ENCODE data around the gene ALPP.
"Not testable (repeated sequence)": the region's sequence is repeated elsewhere in the genome, so short reads cannot be mapped to it uniquely, and the experiment has no call there.

Gene ALPP

GRCh38 chr2:232363784-232364615 is 14.6 kb upstream of the ALPP start:
- no peak for DNase-seq (ENCODE audit: low read depth, low spot score)
- ChIA-PET POLR2A (no interaction called here), CTCF (interaction anchor here (1.1 kb wide), 2 partner anchors 28 to 42 kb away, joined by 3 read pairs; no protein-coding TSS in a partner anchor)
- no peak overlapping the region for H3K4me3 ChIP-seq (ENCODE audit: low read depth, low read length)
- TF ChIP-seq CTCF (IDR thresholded peaks at IDR 0.05; ENCODE audit: insufficient read depth, low read length, missing control alignments): no peak

- POLR2A ChIA-PET; DNase-seq (ENCODE audit: low read depth, low spot score): not testable (repeated sequence)
- CTCF ChIA-PET: interaction anchor here (0.7 to 1.3 kb wide), 7 partner anchors 9 to 444 kb away, joined by 3 to 4 read pairs (median 3); no protein-coding TSS in a partner anchor
Measured at GRCh38 chr2:232364806-232365594, 13.6 kb upstream of the ALPP start.

GRCh38 chr2:232365621-232366321 is 12.8 kb upstream of the ALPP start:
- peak; percentile 52 for TF ChIP-seq CTCF (IDR thresholded peaks at IDR 0.05; ENCODE audit: insufficient read depth, low read length, missing control alignments)
- ChIA-PET CTCF (interaction anchor here (0.7 to 1.3 kb wide), 6 partner anchors 8 to 445 kb away, joined by 3 to 4 read pairs (median 3); no protein-coding TSS in a partner anchor), POLR2A (no interaction called here)
- DNase-seq (ENCODE audit: low read depth, low spot score): no peak
- no peak overlapping the region for H3K4me3 ChIP-seq (ENCODE audit: low read depth, low read length)

More at GRCh38 chr2:232364806-232365594, 13.6 kb upstream of the ALPP start:
- not testable (repeated sequence) for H3K4me3 ChIP-seq (ENCODE audit: low read depth, low read length)

GRCh38 chr2:232366461-232366860 is 12.1 kb upstream of the ALPP start:
- CTCF ChIA-PET: interaction anchor here (0.9 to 1.2 kb wide), 3 partner anchors 7 to 17 kb away, joined by 3 read pairs; no protein-coding TSS in a partner anchor
- POLR2A ChIA-PET: not testable (repeated sequence)

GRCh38 chr2:232367016-232367415 is 11.5 kb upstream of the ALPP start:
- TF ChIP-seq CTCF (IDR thresholded peaks at IDR 0.05; ENCODE audit: insufficient read depth, low read length, missing control alignments): no peak
- no peak for DNase-seq (ENCODE audit: low read depth, low spot score)
- ChIA-PET POLR2A (no interaction called here), CTCF (interaction anchor here (0.8 to 0.9 kb wide), 2 partner anchors 17 to 24 kb away, joined by 3 read pairs; no protein-coding TSS in a partner anchor)
- no peak overlapping the region for H3K4me3 ChIP-seq (ENCODE audit: low read depth, low read length)

More at GRCh38 chr2:232366461-232366860, 12.1 kb upstream of the ALPP start:
- not testable (repeated sequence) for DNase-seq (ENCODE audit: low read depth, low spot score); H3K4me3 ChIP-seq (ENCODE audit: low read depth, low read length)

GRCh38 chr2:232367591-232368233 is 10.8 kb upstream of the ALPP start:
- POLR2A ChIA-PET: no interaction called here
- no peak for TF ChIP-seq CTCF (IDR thresholded peaks at IDR 0.05; ENCODE audit: insufficient read depth, low read length, missing control alignments)
- CTCF ChIA-PET: interaction anchor here (0.8 kb wide), 2 partner anchors 24 to 443 kb away, joined by 3 read pairs; no protein-coding TSS in a partner anchor
- no peak overlapping the region for H3K4me3 ChIP-seq (ENCODE audit: low read depth, low read length)
- no peak for DNase-seq (ENCODE audit: low read depth, low spot score)
